HG03439 (cell line): ENCODE data around the gene COQ8B.
"Not testable (repeated sequence)": the region's sequence is repeated elsewhere in the genome, so short reads cannot be mapped to it uniquely, and the experiment has no call there.

Source experiments
- ATAC-seq: cut with Tn5 transposase; IDR thresholded peaks from one replicate; pipeline ENCODE4 v1.9.1; 2021; ENCODE audit warnings: mild to moderate bottlenecking, moderate library complexity; ENCODE audit not compliant: unreplicated experiment

The COQ8B gene

DNA sequence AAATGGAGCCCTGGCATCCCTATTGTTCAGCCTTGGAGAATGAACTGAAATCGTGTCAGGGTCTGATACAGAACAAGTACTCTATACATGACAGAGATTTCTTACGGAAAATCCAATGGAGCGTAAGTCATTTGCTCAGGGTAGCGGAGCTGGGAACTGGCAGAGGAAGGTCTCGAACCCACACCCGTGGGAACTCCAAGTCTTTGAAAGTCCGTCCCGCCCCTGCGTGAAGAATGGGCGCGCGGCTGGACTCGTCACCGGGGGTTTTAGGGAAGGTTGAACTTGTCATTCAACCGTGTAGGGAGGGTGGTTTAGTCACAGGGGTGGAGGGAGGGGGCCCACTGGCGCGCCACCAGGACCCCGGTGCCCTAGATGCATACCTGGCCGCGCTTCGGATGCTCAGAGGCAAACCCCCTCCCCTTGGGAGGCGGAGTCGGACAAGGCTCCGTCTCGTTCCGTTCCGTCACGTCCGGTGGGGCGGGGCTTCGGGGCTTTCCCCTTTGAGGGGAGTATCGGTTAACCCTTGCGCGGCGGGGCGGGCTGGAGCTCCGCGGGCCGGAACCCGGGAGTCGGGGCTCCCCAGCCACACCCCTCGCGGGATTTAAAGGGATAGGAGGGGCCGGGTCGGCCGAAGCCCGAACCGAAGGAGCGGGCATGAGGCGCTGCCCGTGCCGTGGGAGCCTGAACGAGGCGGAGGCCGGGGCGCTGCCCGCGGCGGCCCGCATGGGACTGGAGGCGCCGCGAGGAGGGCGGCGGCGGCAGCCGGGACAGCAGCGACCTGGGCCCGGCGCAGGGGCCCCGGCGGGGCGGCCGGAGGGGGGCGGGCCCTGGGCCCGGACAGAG lies at the start of gene COQ8B, which contains the start of gene ITPKC:
Gene COQ8B (minus strand): TSS at position 405 of the 843 bp plus-strand sequence. CDS start 2,254 bp downstream, outside the sequence.
Gene ITPKC (plus strand): TSS at position 631 of the 843 bp plus-strand sequence. CDS start 24 bp downstream, at position 655.
- ATAC-seq = peak; percentile 67

DNA sequence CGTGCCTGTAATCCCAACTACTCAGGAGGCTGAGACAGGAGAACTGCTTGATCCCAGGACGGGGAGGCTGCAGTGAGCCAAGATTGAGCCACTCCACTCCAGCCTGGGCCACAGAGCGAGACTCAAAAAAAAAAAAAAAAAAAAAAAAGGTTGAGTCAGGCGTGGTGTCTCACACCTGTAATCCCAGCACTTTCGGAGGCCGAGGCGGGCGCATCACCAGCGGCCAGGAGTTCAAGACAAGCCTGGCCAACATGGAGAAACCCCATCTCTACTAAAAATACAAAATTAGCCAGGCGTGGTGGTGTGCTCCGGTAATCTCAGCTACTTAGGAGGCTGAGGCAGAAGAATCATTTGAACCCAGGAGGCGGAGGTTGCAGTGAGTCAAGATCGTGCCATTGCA lies 49.7 kb upstream of the COQ8B start:
- ATAC-seq = not testable (repeated sequence)

DNA sequence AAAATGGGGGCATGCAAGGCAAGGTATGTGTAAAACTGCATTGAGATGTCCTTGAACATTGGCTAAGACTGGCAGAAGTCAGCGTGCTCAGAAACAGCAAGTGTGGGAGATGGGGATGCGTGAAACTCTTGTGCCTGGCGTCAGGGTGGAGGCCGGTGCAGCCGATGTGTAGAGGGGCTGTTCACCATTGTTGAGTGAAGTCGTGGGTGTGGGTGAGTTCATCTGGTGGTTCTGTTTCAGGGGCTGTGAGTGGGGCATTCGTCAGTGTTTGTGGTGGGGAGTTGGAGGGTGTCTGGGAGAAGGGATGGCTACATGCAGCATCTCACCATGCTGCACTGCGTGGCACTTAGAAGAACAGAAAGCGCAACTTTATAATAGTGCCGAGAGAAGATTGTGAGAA lies 47.3 kb upstream of the COQ8B start:
- ATAC-seq = no peak

DNA sequence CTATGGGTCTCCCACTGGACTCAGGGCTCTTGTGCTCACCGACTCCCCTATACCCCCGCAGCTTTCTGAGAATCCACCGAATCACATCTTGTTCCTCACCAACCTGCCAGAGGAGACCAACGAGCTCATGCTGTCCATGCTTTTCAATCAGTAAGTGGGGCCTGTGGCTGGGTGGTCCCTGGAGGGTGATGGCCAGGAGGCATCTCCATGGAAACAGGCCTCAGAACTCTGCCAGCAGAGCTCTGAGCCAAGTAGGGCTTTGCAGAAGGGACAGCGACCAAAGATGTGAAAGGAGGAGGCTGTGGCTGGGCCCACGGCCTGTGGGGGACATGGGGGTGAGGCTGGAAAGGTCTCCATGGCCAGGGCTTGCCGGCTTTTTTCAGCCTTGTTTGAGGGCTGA lies 46.8 kb upstream of the COQ8B start:
- ATAC-seq = no peak

DNA sequence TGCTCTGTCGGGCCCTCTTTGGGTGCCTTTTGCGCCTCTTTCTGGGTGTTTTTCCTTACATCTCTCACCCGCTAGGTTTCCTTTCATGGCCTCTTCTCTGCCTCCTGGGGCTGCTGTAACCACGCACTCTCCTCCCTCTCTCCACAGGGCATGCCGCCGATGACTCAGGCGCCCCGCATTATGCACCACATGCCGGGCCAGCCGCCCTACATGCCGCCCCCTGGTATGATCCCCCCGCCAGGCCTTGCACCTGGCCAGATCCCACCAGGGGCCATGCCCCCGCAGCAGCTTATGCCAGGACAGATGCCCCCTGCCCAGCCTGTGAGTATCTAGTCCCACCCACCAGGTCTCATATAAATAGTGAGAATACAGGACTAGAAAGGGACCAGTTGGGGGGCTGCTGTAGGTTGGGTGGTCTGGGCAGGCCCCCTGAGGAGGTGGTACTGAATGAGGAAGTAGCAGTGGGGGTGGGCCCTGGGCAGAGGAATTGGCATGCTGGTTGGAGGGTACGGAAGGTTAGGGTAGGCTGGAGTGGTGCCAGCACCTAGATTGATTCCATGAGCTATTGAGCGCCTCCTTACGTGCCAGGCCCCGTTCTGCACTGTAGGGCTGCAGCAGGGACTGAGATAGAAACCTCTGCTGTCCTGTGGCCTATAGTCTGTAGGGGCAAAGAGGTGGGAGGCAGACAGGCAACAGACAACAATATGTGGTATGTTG lies 46.2 kb upstream of the COQ8B start:
- no peak for ATAC-seq

DNA sequence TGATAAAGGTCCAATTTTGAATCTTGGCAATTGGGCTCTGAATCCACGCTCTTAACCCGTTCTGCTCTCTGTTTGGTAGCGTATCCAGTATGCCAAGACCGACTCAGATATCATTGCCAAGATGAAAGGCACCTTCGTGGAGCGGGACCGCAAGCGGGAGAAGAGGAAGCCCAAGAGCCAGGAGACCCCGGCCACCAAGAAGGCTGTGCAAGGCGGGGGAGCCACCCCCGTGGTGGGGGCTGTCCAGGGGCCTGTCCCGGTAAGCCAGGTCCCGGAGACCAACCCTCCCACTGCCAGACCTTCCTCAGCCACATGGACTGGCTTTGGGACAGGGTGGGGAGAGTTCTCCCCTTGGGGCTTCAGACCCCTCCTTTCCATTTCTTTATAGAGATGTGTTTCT lies 42.7 kb upstream of the COQ8B start:
- ATAC-seq = no peak

DNA sequence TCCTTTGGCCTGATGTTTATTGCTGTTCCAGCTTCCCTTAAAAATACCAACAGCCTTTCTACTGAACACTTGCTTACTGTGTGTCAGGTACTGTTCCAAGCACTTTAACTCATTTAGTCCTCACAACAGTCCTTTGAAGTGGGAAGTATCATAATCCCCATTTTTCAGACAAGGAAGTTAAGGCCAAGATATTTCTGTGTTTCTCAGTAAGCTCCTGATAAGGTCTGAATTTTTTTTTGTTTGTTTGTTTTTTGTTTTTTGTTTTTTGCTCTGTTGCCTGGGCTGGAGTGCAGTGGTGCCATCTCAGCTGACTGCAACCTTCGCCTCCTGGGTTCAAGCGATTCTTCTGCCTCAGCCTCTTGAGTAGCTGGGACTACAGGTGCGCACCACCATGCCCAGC lies 41.8 kb upstream of the COQ8B start:
- no peak for ATAC-seq

DNA sequence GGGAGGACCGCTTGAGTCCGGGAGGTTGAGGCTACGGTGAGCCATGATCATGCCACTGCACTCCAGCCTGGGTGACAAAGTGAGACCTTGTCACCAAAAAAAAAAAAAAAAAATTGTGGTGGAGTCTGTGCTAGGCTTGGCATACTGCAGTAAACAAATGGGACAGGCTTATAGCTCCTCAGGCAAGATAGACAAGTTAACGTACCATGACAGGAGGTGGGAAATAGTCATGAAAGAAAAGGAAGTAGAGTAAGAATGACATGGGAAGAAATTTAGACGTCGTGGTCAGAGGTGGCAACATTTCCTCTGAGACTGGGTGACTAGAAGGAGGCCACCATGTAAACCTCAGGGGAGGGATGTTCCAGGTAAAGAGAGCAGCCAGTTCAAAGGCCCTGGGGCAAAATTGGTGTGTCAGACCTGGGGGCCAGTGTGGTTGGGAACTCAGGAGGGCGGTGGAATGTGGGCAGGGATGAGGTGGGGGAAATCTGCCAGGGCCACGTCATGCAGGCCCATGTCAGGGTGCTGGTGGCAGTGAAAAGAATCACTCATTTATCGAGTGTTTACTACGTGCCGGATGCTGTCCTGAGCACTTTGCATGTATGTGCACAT lies 39.9 kb upstream of the COQ8B start:
- ATAC-seq = no peak

DNA sequence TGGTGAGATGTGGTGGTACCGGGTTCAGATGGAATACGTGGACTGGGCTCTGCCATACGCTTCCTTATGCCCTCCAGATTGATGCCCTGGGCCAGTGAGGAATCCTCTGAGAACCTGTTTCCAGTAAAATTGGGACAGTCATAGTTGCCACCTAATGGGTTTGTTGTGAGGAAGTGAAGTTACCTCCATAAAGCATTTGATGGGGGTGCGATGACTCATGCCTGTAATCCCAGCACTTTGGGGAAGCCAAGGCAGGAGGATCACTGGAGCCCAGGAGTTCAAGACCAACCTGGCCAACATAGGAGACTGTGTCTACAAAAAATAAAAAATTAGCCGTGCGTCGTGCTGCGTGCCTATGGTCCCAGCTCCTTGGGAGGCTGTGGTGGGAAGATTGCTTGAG lies 39.1 kb upstream of the COQ8B start:
- no peak for ATAC-seq

DNA sequence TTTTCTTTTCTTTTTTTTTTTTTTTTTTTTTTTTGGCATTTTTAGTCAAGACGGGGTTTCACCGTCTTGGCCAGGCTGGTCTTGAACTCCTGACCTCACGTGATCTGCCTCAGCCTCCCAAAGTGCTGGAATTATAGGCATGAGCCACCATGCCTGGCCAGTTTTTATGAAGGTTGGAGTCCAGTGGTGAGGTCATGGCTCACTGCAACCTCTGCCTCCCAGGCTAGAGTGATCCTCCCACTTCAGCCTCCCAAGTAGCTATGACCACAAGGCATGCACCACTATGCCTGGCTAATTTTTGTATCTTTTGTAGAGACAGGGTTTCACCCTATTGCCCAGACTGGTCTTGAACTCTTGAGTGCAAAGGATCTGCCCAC lies 38.5 kb upstream of the COQ8B start:
- ATAC-seq = no peak

DNA sequence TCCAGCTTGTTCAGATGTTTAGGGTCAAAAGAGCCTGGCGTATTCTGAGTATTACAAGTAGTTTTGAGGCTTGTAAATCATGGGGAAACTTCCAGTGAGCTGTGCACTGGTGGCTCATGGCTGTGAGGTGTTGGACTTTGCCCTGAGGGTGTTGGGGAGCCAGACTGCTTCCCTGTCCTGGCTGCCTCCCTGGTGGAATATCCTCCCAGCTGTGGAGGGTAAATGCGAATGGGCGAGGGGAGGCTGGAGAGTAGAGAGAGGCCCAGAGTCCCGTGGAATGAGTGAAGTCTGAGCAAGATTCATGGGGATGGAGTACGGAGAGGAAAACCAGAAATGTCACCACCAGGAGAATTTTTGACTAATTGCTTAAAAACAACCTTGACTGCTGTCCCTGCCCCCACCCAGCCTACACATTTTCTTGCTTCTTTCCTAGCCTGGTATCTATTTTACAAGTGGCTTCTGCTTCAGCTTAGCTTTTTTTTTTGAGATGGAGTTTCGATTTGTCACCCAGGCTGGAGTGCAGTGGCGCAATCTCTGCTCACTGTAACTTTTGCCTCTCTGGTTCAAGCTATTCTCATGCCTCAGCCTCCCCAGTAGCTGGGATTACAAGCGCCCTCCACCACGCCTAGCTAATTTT lies 38.0 kb upstream of the COQ8B start:
- no peak for ATAC-seq

DNA sequence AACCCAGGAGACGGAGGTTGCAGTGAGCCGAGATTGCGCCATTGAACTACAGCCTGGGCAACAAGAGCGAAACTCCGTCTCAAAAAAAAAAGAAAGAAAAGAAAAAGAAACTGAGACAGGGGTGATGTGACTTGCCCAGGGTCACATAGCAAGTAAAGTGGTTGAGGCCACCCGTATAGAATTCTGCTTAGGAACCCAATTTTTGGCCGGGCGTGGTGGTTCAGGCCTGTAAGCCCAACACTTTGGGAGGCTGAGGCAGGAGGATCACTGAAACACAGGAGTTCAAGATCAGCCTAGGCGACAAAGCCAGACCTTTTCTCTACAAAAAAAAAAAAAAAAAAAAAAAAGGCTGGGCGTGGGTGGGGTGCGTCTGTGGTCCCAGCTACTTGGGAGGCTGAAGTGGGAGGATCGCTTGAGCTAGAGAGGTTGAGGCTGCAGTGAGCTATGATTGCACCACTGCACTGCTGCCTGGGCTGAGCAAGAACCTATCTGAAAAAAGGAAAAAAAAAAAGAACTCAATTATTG lies 35.6 kb upstream of the COQ8B start:
- ATAC-seq = no peak

DNA sequence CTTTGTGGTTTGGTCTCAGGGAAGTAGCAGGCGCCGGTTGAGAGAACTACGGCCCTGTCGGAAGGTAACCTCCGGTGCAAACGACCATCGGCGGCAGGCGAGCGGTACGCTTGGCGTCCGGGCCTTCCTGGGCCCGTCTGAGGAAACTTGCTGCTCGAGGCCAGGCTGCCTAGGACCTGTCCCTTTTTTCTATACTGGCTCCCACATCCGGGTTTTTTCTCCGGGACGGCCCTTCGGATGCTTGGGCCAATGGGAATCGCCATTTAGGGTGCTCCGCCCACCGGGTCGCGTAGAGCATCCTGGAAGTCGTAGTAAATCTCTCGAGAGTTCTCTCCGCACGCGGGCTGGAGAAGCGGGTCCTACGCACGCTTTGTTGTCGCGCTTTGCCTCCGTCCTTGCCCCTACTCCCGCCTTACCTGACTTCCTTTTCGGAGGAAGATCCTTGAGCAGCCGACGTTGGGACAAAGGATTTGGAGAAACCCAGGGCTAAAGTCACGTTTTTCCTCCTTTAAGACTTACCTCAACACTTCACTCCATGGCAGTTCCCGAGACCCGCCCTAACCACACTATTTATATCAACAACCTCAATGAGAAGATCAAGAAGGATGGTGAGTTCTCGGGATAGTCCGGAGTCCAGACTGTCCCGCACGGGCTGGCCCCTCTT lies 34.3 kb upstream of the COQ8B start, which contains the start of gene SNRPA:
Gene SNRPA (plus strand): TSS at position 330 of the 664 bp plus-strand sequence. CDS start 206 bp downstream, at position 536.
- ATAC-seq = peak; percentile 56

DNA sequence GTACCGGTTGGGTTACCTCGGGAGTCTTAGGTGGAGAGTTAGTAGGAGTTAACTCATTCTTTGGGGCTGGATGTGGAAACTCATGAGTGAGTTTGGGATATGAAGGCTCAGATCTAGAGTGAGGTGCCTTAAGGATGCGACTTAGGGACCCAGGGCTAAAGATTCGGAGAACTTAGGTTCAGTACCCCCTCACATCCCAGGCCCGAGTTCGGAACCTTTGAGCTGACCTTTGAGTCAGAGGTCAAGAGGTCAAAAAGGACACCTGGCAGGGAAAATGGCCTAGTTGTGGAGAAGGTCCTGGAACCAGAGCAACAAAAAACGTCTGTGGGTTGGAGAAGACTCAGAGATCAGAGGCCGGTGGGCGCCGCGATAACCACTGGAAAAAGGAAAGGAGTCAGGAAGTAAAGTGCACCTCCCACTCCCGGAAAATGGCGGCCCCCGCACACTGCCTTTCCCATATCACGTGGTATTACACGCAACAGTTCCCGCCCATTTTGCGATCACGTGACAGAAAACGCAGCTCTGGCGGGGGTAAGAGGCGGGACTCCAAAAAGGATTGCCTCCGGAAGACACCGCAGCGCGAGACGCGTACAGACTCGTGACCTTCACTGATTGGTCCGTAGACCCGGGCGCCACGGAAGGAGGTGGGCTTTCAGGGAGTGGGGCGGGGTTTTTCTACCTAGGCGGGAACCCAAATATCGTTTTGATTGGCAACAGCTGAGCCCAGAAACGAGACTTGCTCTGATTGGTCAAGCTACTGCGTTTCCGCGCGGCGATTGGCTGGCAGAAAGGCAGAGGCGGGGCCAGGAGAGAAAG lies 33.6 kb upstream of the COQ8B start, which contains the start of gene ACTMAP:
Gene ACTMAP (minus strand): TSS at position 420 of the 816 bp plus-strand sequence. CDS start 674 bp downstream, outside the sequence.
- peak; percentile 75 for ATAC-seq

DNA sequence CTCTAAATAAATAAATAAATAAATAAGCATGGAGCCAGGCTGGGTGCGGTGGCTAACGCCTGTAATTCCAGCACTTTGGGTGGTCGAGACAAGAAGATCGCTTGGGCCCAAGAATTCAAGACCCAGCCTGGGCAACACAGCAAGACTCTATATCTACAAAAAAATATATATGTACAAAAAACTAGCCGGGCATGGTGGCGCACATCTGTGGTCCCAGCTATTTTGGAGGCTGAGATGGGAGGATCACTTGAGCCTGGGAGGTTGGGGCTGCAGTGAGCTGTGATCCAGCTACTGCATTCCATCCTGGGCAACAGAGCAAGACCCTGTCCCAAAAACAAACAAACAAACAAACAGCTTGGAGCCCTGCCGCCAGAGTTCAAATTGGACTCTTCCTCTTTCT lies 30.9 kb upstream of the COQ8B start:
- ATAC-seq = no peak

DNA sequence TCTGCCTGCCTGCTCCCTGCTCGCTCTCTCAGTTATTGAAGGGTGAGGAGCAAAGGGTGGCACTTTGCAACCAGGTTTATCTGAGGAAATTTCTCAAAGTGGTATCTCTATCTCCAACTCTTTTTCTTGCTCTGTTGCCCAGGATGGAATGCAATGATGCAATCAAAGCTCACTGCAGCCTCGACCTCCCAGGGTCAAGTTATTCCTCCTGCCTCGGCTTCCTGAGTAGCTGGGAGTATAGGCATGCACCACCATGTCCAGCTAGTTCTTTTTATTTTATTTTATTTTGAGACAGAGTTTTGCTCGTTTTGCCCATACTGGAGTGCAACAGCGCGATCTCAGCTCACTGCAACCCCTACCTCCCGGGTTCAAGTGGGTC lies 28.7 kb upstream of the COQ8B start:
- no peak for ATAC-seq

DNA sequence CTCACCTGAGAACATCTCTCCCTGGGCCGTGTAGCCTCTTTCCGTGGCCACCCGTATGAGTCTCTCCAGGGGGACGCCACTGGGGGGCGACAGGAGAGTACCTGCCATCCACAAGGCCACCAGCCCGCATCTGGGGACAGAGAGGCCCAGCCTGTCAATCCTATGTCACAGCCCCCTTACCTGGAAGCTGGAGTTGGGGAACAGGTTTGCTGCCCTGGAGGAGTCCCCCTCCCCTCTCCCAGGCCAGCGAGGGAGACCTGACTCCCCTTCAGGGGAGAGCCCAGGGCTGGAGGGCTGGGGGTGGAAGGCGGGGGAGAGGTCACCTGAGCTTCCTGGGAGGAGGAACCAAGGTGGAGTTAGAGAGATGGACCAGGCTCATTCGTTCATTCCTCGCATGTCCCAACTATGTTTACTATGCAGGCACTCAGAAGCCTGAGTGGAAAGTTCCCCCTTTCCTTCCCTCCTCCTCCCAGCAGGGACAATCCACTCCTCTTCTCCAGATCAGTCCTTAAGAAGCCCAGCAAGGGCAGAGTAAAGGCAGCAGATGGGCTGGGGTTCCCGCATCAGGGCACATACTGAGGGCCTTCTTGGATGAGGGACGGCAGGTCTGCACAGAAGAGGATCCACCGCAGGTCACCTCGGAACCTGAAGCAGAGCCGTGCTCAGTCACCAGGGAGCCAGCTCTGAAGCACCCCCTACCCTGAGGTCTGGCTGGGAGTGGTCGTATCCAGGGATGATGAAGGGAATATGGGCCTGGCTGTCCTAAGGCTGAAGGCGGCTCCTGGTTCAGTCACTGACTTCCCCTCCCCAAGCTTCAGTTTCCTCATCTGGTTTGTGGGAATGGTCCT lies 28.1 kb upstream of the COQ8B start:
- no peak for ATAC-seq

DNA sequence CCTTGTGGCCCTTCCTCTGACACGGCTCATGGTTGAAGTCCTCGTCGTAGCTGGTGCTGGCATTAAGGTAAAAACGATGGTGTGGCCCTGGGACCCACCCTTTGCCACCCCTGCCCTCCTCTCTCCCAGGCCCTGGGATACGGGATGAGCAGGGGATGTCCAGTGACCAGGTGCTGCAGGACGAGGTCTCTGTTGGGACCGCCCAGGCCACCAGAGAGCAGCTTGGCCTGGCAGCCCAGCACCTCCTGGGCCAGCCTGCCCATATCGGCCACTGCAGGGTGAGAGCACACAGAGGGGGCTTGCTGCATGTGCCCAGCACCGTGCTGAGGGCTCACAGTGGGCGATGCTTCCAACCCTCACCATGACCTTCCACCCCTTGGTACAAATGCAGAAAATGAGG lies 27.2 kb upstream of the COQ8B start:
- no peak for ATAC-seq
